Measurements from ENCODE around the gene ZNF320.
"Not testable (repeated sequence)": the region's sequence is repeated elsewhere in the genome, so short reads cannot be mapped to it uniquely, and the experiment has no call there.

The ZNF320 gene

DNA sequence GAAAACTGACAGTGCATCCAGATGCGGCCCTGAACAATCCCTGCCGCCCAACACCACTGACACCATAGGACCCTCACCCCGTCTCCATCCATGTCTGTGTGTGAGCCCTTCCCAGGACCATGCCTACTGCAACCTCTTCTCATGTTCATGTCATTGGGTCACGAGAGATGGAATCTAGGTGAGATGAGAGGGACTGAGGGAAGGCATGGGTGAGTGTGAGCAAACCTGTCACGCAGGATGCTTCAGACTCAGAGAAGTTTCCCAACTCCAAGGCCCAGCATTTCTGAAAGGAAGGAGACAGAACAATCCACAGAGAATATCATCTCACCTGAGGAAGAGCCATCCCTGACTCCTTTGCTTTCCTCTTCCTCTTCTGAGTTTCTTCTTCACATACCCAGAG is 20.1 kb upstream of the ZNF320 start:
- no peak for FAIRE-seq

DNA sequence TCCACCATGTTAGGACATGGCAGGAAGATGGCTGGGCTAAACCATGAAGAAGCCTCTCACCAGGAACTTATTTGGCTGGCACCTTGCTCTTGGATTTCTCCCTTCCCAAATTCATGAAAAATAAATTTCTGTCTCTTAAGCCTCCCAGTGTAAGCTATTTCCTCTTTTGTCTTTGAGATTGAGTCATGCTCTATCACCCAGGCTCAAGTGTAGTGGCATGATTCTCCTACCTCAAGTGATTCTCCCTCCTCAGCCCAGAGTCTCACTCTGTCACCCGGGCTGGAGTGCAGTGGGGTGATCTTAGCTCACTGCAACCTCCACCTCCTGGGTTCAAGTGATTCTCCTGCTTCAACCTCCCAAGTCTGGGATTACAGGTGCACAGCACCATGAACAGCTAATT is 13.2 kb upstream of the ZNF320 start:
- FAIRE-seq, result no peak

DNA sequence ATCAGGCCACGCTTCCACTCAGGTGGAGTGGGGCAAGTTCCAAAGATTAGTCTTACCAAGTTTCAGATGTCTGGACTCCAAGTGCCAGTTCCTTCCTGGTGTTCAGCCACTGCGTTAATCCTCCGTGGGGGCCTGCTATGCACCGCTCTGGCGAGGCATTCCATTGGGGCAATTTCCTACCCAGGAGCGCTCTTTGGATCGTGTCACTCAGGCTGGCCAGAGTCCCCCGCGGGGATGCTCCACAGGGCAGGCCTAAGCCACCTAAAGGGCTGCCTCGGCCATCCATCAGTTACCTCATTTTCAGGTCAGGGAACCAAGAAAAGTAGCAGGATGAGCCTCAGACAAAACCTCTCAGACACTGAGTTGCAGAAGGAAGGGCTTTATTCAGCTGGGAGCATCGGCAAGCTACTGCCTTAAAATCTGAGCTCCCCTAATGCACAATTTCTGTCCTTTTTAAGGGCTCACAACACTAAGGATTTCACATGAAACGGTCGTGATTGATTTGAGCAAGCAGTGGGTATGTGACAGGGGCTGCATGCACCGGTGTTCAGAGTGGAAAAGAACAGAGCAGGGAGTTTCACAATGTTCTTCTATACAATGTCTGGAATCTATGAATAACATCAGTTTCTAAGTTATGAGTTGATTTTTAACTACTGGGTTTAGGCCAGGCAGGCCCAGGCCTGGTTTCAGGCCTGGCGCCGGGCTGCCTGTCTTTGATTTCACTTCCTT is 6.8 kb upstream of the ZNF320 start:
- FAIRE-seq, result not testable (repeated sequence)

DNA sequence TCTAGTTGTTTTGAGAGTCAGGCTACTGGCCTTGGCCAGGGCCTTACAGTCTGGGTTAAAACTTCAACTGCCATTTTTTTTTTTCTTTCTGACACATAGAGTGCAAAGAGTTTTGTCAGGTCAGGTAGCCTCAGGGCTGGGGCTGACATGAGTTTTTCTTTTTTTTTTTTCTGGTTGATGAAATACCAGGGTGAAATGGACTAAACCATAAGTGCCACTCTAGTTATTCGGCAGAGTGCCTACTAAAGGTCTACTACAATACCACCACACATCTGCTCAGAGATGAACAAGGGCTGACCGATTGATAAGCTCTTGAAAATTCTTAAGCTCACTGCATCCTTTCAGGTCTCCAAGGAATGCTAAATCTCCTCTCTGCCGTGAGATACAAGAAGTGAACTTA is 4.4 kb upstream of the ZNF320 start:
- no peak for FAIRE-seq

DNA sequence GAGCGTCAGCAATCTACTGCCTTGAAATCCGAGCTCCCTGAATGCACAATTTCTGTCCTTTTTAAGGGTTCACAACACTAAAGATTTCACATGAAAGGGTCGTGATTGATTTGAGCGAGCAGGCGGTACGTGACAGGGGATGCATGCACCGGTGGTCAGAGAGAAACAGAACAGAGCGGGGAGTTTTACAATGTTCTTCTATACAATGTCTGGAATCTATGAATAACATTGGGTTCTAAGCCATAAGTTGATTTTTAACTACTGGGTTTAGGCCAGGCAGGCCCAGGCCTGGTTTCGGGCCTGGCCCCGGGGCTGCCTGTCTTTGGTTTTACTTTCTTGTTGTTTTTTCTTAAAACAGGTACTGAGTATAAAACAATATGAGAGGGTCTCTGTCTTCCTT is 1.2 kb upstream of the ZNF320 start:
- FAIRE-seq, result not testable (repeated sequence)

DNA sequence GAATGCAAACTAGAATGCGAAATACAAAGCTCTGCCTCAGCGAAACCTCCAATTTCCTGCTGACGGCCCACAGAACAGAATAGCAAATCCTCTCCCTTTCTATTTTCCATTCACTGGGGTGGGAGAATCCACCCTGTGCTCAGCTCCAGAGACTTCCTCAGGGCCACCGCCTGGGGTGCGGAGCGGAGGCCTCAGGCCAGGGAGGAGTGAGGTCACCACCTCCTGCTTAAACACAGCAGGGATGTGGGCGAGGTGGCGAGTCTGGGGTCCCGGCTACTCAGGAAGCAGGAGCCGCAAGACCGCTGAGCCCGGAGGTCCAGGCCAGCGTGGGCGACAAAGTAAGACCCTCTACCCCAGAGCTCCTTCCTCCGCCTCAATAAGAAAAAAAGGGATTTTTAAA is 666 bp upstream of the ZNF320 start:
- no peak for FAIRE-seq

DNA sequence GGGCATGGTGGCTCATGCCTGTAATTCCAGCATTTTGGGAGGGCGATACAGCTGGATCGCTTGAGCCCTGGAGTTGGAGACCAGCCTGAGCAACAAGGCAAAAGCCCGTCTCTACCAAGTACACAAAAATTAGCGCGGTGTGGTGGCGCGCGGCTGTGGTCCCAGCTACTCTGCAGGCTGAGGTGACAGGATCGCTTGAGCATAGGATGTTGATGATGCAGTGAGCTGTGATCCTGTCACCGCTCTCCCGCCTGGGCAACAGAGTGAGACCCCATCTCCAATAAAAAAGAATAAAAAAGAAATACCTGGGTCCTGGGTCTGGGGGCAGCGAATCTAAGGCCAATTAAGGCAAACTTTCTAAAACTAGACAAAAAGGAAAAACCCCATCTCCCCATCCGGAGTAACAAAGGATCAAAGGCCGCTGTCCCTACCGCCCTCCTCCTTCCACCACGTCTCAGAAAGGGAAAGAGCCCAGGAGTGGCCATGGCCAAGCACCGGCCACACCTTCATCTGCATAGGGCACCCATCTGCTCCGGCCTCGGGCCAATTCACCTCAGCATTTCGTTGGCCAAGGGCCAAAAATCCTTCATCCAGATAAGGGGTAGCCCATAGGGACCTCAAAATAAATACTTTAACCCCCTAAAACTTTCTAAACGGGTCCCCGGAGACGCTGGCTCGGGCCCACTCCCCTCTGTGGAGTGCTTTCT is 851 bp downstream of the ZNF320 start:
- no peak for FAIRE-seq

DNA sequence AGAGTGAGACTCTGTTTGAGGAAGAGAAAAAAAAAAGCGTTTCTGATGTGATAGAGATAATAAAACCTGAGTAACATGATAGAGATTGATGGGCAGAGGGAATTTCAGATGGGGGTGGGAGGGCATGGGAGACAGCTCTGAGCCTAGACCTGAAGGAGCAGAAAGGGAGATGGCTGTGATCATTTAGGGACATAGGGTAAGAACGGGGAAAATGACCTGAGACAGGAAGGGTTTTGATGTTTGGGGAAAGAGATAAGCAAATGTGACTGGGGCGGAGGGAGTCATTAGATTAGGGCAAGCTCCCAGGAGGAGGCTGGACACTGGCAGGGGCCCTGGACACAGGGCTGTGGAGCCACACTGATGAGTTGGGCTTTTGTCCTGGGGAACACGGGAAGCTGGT is 6.1 kb downstream of the ZNF320 start:
- no peak for FAIRE-seq

DNA sequence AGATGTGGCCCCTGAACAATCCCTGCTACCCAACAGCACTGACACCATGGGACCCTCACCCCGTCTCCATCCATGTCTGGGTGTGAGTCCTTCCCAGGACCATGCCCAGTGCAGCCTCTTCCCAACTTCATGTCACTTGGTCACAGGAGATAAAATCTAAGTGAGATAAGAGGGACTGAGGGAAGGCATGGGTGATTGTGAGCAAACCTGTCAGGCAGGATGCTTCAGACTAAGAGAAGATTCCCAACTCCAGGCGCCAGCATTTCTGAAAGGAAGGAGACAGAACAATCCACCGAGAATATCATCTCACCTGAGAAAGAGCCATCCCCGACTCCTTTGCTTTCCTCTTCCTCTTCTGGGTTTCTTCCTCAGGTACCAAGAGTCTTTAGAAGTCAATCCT is 7.5 kb downstream of the ZNF320 start:
- FAIRE-seq, result no peak

DNA sequence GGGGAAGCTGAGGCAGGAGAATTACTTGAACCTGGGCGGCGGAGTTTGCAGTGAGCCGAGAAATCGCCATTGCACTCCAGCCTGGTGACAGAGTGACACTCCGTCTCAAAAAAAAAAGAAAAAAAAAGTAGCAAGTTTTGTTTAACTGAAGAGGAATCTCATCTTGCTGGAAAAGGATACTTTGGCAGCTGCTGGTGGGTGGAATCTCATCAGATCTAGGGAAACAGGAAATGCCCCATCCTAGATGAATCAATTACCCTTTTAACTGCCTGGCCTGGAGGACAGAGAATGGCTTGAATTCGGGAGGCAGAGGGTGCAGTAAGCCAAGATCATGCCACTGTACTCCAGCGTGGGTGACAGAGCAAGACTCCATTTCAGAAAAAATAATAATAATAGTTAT is 8.4 kb downstream of the ZNF320 start:
- no peak for FAIRE-seq

DNA sequence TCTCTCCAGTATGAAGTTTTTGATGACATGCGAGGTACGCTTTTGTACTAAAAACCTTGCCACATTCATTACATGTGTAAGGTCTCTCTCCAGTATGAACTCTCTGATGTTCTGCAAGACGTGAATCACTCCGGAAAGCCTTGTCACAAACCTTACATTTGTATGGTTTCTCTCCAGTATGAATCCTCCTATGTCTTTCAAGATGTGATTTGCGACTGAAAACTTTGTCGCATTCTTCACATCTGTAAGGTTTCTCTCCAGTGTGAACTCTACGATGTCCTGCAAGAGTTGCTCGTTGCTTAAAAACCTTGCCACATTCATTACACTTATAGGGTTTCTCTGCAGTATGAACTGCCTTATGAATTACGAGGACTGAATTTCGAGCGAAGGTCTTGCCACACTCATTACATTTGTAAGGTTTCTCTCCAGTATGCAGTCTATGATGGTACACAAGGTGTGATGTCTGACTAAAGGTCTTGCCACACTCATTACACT is 16.5 kb downstream of the ZNF320 start:
- no peak for FAIRE-seq

DNA sequence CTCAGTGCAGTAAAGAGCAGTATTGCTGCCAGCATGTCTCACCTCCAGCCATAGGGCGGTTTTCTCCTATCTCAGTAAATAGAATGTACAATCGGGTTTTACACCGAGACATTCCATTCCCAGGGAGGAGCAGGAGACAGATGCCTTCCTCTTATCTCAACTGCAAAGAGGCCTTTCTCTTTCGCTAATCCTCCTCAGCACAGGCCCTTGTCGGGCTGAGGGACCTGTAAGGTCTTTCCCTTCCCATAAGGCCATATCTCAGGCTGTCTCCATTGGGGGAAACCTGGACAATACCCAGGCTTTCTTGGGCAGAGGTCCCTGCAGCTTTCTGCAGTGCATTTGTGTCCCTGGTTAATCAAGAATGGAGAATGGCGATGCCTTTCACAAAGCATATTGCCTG is 24.4 kb downstream of the ZNF320 start:
- not testable (repeated sequence) for FAIRE-seq

DNA sequence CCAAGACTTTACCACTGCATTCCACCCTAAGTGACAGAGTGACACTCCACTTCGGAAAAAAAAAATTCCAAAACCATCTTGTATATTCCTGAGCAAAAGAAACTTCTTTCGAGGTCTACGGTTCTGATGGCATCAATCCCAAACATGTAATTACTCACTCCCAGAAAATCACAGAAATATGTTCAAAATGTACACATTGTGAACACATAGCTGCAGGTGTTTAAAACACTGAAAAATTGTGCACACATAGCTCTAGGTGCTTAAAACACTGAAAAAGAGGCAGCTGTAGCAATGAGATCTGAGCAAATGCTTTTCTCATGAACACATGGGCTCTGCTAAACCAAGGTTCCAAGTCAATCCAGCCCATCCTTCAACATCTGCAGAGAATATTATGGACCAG is 26.0 kb downstream of the ZNF320 start:
- no peak for FAIRE-seq

DNA sequence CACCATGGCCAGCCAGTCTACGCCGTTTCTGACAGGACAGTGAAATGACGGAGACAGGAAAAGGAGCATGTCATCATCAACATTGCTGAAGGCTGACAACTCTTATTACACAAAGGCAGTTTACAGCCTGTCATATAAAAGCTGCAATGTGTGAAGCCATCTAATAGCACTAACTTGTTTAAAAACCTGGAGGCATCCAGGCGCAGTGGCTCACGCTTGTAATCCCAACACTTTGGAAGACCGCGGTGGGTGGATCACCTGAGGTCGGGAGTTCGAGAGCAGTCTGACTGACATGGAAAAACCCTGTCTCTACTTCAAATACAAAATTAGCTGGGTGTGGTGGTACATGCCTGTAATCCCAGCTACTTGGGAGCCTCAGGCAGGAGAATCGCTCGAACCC is 29.4 kb downstream of the ZNF320 start:
- not testable (repeated sequence) for FAIRE-seq

DNA sequence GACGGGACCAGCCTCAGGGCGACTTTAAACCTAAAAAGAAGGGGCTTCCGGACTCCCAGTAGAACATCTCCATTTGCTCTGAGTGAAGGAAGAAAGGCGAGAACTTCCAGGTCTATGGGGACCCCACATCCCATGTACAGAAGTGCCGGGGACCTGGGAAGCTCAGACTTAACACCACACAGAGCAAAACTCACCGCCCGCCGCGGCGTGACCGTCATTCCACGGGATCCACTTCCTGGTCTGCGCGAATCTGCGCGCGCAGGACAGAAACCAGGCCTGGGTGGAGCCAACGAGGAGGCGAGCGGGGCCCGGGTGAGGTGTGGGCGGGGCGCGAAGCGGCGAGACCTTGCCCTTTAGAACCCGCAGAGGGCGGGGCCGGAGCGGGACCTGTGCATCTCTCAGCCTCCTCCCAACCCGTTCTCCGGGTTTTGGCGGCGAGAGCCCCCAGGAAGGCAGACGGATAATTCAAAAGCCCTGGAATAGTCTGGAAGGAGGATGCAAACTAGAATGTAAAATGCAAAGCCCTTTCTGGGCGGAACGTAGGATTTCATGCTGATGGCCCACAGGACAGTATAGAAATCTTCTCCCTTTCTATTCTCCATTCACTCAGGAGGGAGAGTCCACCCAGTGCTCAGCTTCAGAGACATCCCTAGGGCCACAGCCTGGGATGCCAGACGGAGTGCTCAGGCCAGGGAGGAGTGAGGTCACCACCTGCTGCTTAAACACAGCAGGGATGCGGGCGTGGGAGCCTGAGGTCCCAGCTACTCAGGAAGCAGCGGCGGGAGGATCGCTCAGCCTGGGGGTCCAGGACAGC is 39.9 kb downstream of the ZNF320 start, which contains the start of gene ZNF468:
Gene ZNF468, minus strand, starts transcription at position 242 of the 814 bp plus-strand sequence. CDS start 3,347 bp downstream, outside the sequence.
- not testable (repeated sequence) for FAIRE-seq

DNA sequence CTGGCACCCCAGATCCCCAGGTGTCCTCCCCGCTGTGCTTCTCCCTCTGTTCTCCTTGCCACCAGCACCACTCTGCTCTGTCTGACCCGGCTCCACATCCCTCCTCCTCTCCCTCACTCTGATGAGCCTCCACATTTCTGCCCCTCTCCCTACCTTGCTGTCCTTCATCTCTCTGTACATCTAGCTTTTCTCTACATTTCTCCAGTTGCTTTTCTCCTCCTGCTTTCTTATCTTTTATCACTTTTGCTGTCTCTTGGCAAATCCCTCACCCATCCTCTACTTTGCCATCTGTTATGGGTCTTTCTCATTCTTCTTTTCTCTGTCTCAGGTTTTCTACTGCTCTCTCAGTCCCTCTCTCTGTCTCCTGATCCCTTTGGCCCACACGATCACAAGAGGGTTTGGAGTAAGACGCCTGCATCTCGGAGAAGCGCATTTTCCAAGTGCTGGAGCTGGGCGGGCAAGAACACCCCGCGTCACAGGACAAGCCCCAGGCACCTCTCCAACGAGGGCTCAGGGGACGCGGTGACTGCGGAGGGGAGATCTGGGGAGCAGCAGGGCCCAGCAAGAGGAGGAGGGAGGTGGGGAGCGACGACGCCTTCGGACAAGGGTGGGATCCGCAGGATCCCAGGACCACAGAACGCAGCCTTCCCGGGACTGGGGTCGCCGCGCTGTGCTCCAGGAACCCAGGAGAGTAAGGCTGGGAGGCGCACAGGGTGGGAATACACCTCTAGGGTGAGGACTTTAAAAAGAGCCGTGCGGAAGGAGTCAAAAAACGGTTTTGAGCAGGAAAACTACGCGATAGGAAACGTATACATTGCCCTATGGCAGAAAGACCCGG is 40.7 kb downstream of the ZNF320 start:
- not testable (repeated sequence) for FAIRE-seq
